GM21528 (cell line): ENCODE data around the gene MYO5B.

Experiments used
- ATAC-seq: cut with Tn5 transposase; IDR thresholded peaks from one replicate; pipeline ENCODE4 v1.9.1; 2021; ENCODE audit warnings: mild to moderate bottlenecking, moderate library complexity; ENCODE audit not compliant: unreplicated experiment, low FRiP score

MYO5B gene

DNA sequence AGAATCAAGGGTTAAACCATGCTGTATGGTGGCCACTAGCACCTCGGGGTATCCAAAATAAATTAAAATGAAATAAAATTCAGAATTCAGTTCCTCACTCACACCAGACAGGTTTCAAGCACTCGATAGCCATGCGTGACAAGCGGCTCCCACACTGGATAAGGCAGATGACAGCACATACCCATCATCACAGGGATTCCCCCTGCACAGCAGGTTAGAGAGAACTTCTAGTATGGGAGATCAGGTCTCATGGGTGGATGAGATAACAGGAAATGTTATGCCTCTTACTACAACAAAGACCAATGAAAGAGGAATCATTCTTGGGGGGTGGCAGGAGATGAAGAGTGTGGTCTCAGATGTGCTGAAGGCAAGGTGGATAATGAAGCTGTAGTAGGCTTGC, 259.7 kb downstream of the MYO5B start:
- ATAC-seq, result no peak

DNA sequence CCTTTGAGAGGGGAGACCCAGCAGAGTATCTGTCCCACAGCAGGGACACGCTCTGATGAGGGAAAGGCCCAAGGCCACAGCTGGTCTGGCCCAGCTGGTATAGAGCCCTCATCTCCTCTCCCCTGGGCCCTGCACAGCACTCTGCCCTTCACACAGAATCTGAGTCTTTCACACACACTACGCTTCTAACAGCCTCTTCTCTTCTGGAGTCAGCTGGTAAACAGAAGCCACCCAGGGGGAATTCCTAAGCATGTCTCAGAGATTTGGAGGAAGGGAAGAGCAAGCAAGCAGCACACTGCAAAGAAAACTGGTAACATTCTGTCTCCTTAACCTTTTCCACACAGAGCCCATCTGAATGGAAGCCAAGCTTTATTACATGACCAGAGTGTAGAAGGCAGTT, 260.5 kb downstream of the MYO5B start:
- ATAC-seq, result no peak

DNA sequence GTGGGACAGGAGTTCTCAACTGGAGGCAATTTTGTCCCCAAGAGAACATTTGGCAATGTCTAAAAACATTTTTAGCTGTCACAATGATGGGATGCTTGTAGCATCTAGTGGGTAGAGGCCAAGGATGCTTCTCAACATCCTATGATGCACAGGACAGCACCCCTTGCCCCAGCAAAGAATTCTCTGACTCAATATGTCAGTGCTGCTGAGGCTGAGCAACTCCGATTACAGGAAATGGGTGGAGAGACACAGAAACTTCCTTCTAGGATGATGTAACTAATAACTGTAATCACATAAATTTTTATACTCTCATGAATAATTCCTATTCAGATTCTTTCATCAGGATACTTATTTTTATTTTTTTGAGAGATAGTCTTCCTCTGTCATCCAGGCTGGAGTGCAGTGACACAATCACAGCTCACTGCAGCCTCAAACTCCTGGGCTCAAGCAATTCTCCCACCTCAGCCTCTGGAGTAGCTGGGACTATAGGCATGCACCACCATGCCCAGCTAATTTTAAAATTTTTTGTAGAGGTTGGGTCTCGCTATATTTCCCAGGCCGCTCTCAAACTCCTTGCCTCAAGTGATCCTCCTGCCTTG, 261.3 kb downstream of the MYO5B start:
- no peak for ATAC-seq

DNA sequence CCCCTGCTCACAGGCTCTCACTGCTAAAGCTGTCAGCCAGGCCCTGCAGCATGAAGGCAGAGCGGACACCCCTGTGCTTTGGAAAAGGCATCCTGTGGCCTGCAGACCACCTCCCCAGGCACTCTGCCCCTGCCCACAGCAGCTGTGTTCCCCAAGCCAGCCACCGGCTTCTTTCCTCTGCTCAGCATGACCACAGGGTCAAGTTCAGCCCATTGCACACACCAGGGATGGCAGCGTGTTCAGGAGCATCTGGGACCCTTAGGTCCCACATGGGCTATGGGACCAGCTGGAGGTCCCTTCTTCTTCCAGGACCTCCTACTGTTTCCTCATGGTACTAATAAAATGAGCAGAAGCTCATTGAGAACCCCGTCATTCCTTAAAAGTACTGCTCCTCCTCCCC, 263.2 kb downstream of the MYO5B start:
- ATAC-seq, result no peak

DNA sequence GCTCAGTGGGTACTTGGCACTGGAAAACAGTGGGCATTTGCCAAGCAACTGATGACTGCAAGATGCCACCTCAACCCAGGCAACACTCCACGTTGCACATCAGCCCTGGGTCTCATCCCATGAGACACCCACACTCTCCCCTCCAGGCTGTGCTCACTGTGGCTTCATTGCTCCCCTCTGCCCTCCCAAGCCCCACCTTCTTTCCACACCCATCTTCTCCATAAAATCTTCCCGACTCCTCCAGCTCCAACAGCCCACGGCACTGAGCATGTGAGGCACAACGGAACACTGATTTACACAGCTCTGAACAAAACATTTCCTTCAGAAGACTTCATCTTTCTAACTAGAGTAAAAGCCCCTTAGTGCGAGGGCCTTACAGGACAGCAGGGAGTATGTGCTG, 263.8 kb downstream of the MYO5B start:
- no peak for ATAC-seq

DNA sequence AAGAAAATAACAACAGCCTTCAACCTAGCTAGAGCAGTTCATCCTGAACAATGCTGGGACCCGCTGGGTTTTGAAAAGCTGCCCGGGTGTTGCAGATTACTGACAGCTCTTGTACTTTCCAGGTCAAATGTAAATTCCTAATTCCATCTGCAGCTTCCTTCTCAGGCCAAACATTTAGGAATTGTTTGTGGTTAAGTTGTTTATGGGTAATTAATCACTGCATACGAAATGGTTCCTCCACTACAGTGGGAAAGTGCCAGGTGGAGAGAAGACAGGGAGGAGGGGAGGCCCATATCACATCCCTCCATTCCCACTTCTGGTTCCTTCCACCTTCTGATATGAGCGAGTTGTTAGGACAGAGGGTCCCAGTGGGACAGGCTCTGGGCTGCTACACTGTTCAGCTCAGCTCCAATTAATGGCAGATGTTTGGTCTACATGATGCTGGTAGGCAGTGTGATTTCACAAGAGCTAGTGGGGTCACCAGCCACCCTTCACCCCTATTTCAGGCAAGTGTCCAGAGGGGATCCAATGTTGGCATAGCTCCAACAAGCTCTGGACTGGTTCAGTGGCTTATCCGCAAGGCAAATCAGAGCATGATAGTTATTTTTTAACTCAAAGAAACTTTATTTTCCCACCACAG, 268.7 kb downstream of the MYO5B start:
- ATAC-seq, result no peak

DNA sequence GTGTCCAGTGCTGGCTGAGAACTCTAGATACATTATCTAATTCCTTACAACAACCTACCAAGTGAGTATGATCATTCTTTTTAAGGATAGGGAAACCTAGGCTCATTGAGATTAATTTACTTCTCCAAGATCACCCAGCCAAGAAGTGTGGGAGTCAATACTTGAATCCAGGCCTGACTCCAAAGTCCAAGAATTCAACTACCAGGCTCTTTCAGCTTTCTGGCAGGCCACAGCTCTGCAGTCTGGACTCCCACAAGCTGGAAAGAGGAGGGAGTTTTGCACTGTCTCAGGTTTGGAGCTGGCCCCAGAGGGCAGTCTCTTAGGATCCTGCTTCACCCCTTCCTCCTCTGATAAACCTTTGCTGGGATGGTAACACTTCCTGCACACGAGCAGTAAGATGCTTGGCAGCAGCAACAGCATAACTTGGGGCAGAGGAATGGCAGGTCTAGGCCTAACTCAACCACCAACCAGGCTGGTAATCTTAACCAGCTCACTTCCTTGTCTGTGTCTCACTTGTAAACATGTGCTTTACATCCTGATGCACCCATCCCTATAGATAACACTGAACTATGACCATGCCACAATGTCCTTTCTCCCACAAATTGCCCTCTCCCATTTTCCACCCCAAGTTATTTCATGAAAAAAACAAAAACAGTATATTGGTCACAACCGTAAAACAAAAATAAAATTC, 270.5 kb downstream of the MYO5B start:
- ATAC-seq, result no peak

DNA sequence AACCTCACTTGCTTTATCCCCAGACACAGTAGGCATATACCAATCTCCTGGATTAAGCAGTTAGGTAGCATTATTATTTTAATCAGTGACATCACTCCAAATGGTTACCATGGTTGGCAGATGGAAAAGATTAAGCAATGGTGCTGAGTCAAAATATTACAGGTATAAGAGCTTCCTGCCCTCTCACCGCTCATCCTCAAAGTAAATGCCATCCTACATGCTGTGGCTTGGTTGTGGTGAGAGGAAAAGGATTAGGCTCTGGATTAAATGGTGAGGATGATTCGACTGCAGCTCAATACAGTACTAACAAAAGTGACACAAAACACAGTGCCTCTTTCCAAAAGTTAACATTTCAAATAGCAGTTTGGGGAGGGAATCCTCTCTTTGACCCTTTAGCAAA, 272.7 kb downstream of the MYO5B start:
- ATAC-seq, result no peak

DNA sequence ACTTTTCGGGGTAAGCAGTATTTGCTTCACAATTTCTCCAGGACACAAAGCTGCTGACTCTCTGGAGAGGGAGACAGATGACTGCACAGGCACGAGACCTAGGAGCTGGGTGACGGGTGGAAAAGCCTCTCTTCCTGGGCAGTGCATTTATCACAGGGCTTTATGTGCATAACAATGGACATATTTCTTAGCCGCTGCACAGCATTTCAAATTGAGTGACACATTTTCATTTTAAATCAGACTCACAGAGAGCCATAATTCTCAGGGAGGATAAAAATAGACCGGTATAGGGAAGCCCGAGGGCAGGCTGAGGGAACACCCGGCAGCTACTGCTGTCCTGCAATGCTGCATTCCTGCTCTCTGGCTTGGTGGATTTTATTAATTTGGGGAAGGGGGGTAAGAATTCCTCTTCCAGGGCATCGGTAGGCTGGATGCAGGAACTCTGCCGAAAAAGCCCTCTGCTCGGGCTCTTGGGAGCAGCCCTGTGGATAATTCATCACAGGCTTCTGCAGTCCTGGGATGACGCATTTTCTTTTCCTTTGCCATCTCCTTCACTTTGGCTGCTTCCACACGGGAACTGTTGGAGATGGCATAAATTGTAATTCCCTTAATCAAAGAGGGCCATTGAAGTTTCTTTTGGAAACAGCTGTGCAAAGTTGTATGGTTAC, 273.5 kb downstream of the MYO5B start:
- ATAC-seq, result no peak

DNA sequence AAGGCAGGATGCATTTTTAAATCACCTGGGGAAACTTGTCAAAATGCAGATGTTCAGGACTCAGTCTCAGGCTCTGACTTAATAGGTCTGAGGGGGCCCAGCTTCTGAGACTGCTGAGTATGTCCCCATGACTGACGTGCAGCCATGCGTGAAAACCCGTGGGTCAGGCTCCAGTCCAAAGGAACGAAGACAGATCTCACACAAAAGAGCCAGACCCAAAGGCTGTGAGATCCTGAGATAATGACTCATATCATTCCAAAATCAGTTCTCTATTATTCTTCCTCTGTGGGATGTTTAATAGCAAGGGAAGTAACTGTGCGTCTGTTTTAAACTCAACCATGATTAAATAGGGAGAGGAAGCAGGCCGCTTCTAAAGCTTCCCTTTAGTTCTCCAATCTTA, 274.2 kb downstream of the MYO5B start:
- no peak for ATAC-seq

DNA sequence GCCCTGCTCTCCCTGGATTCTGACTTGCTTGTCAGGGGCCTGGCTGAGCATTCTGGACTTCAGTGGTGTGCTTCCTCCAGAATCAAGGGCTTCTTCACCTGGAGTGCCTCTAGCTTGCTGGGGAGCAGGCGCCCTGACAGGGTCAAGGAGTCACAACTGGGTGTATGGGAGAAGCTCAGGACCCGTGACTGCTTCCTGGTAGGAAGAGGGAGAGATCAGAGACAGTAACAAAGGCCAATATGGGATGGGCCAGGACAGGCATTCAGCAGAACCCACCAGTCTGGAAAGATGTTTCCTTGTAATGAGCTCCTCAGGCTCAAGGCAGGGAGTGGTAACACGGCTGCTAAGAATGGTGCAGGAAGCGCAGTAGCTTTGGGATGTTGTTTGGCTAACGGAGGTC, 277.2 kb downstream of the MYO5B start:
- no peak for ATAC-seq

DNA sequence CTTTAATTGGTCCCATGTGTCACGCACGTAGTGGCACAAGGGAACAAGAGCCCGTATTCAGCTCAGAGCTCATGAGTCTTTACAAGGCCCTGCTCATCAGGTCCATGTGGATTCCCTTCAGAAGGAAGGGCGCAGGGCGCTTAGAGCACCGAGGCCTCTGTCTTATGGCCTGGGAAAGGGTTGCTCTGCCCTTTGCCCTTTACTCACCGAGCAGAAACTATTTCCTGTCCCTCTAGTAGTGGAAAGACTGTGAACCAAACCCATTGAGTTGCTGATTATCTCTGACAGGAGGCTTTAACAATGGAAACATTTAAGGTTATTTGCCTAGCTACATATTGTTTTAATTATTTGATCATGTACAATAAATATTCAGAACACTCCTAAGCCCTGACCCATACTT, 279.6 kb downstream of the MYO5B start:
- no peak for ATAC-seq

DNA sequence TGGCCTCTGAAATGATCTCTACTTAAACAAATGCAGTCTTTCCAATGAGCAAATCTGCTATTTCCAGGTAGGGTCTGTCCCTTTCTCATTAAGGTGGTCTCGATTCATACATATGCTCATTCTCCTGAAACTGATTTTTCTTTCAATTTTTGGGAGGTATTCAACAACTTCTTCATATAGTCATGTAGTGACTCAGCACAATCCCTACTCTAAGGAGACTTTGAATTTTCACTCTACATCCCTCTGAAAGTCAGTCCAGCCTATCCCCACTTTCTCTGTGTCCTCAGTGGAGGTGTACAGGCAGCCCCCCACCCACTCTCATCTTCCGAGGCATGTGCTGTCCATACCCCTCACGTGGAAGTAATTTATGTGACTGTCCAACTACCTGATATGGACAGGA, 281.7 kb downstream of the MYO5B start:
- ATAC-seq, result no peak

DNA sequence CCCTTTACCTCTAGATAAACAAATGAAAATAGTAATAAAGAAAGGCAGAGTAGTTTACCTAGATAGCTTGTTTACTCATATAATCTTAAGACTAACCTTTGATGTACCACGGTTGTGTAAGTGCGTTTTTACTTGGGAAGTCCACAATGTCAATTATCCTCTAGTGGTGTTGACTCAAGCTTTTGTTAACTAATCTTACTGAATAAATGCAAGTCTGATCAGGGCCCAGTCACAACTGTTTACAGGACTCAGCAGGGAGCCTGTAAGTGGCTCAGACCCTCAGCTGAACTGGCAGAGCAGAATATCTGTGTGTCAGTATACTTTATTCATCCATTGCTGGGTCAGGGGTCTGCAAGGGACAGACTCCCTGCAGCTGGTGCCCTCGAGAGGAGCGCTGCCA, 283.5 kb downstream of the MYO5B start:
- no peak for ATAC-seq

DNA sequence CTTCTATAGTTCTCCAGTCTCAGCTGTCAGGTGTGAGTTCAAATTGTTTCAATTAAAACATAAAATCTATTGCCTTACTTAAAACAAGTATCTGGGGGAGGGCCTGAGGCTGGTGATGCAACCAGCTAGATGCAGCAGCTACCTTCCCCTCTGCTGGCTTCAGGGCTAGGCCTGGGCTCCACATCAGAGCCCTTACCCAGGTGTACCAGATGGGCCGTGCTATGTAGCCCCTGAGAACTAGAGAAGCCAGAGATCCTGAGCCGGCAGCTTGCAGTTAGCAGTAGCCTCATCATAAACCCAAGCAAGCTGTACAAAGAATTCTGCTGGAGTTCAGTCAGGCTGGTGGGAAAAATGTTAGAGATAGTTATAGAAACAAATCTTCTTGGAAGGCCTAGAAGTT, 284.0 kb downstream of the MYO5B start:
- ATAC-seq, result no peak

DNA sequence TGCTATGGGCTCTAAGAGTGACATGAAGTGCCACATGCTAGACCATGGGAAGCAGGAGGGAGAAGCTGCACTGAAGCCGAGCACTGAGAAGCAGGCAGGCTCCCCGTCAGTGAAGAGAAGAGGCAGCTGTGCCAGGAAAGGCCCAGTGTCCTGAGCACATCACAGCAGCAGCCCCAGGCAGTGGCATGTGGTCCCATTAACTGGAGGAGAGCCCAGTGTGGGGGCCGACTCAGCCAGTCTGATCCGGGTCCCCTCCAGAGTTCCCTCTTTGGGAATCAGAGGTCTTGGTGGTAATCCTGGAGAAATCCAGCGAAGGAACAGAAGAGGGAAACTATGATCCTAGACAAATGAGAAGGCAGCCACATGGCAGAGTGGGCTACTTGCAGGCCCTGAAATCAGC, 284.9 kb downstream of the MYO5B start:
- ATAC-seq, result no peak

DNA sequence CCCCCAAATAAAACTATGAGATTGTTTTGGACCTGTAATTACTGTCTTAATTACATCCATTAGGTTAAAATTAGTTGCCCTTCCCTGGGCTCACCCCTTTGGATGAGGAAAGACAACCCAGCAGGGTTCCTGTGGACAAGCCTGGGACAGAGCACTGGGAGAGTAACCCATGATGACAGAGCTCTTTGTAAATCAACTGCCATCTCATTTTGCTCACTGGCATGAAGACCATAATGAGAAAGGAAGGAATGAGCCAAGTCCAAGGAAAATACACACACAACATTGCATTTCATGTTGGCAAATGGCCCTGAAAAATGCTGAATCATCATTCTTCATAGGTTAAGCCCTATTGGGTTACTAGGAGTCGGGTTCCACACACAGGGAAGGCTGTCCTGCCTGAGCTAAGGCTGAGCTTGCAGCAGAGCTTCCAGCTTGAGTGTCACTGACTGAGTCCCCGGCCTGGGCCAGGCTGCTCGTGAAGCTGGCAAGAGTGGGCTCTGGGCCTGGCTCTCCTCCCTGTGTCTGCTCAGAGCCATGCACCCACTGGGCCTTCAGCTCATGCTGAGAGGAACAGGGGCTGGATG, 287.5 kb downstream of the MYO5B start:
- no peak for ATAC-seq

DNA sequence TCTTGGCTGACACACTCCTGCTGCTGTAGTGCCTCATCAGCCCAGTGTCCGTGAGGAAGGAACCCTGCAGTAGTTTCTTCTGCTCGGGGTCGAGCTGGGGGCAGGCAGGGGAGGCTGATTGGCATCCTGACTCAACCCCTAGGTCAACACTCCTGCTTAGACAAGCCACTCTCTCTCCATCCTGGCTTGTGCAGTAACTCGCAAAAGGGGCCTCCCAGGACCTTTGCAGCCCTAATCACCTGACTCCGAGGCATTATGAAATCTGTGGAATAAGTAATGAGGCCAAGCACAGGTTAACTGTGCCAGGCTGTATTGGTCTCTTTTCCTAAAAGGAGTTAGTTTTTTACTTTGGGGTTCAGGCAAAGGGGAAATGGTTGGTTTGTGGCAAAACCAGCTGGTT, 289.2 kb downstream of the MYO5B start:
- ATAC-seq, result no peak

DNA sequence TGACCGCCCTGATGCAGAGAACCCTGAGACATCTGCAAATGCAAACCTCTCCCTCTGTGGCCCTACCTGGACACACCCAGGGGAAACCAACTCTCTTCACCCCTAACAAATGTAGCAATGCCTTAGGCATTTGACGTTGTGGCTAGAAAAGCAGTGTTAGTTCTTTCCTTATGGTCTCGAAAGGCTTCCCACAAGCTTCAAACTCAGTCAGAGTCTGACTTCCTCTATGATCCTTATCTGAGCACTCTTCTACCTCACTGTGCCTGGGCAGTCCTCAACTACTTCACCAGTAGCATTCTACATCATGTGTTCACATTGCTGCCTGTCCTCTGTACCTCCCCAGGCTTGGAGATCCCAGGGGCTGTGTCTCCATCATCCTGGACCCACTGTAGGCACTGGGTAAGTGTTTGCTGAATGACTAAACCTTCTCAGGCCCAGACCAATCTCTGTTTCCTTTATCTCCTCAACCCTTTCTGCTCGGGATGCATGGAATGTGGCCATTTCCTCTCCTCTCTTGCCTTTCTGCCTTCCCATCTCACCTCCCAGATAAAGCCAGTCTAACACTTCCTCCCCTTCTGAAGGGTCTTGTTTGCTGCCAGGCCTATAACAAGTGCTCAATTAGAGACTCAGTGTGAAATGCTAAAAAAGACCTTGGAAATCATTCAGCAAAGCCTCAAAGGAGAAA, 289.9 kb downstream of the MYO5B start:
- no peak for ATAC-seq

DNA sequence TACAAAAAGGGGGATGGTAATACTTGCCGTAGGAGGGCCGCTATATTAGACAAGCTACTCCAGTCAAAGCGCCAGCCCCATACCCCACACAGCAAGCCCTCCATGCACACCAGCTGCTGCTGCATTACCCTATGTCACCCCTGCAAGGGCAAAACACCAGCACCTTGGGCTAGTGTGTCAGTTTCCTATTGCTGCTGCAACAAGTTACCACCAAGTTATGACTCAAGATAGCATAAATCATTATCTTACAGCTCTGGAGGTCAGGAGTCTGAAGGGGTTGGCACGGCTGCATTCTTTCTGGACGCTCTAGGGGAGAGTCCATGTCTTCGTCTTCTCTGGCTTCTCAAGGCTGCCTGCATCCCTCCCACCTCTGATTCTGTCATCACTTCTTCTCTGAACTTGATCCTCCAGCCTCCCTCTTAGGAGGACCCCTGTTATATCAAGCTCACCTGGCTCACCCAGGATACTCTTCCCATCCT, 293.0 kb downstream of the MYO5B start:
- no peak for ATAC-seq
